Parathyroid adenoma (tissue), 2 donors: ENCODE data around the gene LYPD8.

Experiments used
- H2AFZ ChIP-seq: fragments of 300-600 bp; sonication (generic); one replicate; pipeline ENCODE4 v1.7.0; 2017; ENCODE audit warnings: antibody characterized with exemption, mild to moderate bottlenecking
- H3K27ac ChIP-seq: fragments of 300-600 bp; sonication (generic); one replicate; pipeline ENCODE4 v1.7.0; 2017
- H3K27me3 ChIP-seq: fragments of 300-600 bp; sonication (generic); one replicate; pipeline ENCODE4 v1.7.0; 2017; ENCODE audit warnings: low read length; ENCODE audit not compliant: control insufficient read depth, insufficient read depth
- H3K36me3 ChIP-seq: fragments of 300-600 bp; sonication (generic); one replicate; pipeline ENCODE4 v1.7.0; 2017; ENCODE audit warnings: low read length; ENCODE audit not compliant: control insufficient read depth, insufficient read depth
- H3K4me1 ChIP-seq: fragments of 300-600 bp; sonication (generic); one replicate; pipeline ENCODE4 v1.7.0; 2017; ENCODE audit warnings: control low read depth
- H3K4me2 ChIP-seq: fragments of 300-600 bp; sonication (generic); one replicate; pipeline ENCODE4 v1.7.0; 2017; ENCODE audit warnings: low read length
- H3K4me3 ChIP-seq: fragments of 300-600 bp; sonication (generic); one replicate; pipeline ENCODE4 v1.7.0; 2017; ENCODE audit warnings: low read depth, low read length
- H3K79me2 ChIP-seq: fragments of 300-600 bp; sonication (generic); one replicate; pipeline ENCODE4 v1.7.0; 2017; ENCODE audit warnings: control low read depth
- H3K9ac ChIP-seq: fragments of 300-600 bp; sonication (generic); one replicate; pipeline ENCODE4 v1.7.0; 2017; ENCODE audit warnings: mild to moderate bottlenecking
- H3K9me3 ChIP-seq: fragments of 300-600 bp; sonication (generic); one replicate; pipeline ENCODE4 v1.7.0; 2017; ENCODE audit warnings: low read length; ENCODE audit not compliant: control insufficient read depth
- TF ChIP-seq, protein P1 (sequence below): fragments of 300-600 bp; sonication (generic); IDR thresholded peaks from one replicate; pipeline ENCODE4 v1.7.0; 2017; ENCODE audit warnings: antibody characterized with exemption, mild to moderate bottlenecking
- donor health status: primary hyperparathyroidism.

Gene LYPD8

GRCh38 chr1:248730507-248731335, 24.8 kb downstream of the LYPD8 start:
- Histone ChIP-seq H3K4me3 (no peak overlapping the region), H3K4me2 (no peak overlapping the region), H3K79me2 (no peaks in the 10 kb centered on the region), H3K27me3 (no peaks in the 10 kb centered on the region), H3K36me3 (no peaks in the 10 kb centered on the region), H3K4me1 (no peaks in the 10 kb centered on the region), H3K9me3 (no peaks in the 10 kb centered on the region), H2AFZ (no peak overlapping the region), H3K9ac (no peak overlapping the region), H3K27ac (no peak overlapping the region)
- TF ChIP-seq, protein P1, sequence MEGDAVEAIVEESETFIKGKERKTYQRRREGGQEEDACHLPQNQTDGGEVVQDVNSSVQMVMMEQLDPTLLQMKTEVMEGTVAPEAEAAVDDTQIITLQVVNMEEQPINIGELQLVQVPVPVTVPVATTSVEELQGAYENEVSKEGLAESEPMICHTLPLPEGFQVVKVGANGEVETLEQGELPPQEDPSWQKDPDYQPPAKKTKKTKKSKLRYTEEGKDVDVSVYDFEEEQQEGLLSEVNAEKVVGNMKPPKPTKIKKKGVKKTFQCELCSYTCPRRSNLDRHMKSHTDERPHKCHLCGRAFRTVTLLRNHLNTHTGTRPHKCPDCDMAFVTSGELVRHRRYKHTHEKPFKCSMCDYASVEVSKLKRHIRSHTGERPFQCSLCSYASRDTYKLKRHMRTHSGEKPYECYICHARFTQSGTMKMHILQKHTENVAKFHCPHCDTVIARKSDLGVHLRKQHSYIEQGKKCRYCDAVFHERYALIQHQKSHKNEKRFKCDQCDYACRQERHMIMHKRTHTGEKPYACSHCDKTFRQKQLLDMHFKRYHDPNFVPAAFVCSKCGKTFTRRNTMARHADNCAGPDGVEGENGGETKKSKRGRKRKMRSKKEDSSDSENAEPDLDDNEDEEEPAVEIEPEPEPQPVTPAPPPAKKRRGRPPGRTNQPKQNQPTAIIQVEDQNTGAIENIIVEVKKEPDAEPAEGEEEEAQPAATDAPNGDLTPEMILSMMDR = no peak

DNA sequence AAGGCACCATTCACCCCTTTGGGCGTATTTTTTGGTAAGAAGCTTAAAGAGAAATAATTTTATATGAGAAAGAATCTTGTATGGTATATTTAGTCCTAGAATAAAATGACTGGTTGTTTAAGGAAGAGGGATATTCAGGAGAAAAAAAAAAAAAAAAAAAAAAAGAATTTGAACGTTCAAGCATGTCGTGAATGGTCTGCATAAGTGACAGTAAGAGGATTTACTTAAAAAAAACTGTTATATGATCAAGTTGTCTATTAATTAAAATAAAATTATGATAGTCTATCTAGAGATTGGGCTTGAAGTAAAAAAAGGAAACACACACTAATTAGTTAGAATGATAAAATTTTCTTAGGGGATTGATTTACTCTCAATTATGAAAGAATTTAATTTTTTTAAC, 41.3 kb downstream of the LYPD8 start:
- Histone ChIP-seq H3K27me3 (no peaks in the 10 kb centered on the region), H3K4me2 (no peak overlapping the region), H3K27ac (no peak overlapping the region), H3K9ac (no peak overlapping the region), H3K4me1 (no peaks in the 10 kb centered on the region), H3K9me3 (no peaks in the 10 kb centered on the region), H3K36me3 (no peaks in the 10 kb centered on the region), H3K4me3 (no peak overlapping the region), H3K79me2 (no peaks in the 10 kb centered on the region), H2AFZ (no peak overlapping the region)
- TF ChIP-seq, protein P1 = no peak

DNA sequence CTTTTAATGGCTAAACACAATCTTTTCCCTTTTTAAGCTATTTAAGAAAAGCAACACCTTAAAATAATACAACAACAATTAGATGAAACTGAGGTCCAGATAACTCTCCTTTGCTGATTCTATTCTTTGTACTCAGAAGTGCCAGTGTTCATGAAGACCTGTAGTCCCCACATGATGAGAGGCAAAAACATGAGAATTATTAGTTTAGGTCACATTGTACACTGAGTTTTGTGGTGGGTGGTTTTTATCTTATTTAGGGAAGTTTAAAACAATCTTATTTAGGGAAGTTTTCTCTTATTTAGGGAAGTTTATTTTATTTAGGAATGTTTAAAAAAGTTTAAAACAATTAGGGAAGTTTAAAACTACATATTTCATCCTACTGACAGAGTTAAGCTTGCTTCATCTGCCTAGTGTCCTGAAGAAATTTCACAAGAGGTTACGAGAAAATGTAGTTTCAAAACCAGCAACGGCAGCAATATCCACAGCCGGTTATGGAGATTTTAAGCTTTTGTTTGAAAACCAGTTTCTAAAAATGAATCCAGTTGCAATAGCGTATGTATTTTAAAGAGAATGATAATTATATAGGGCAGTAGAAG, 45.2 kb downstream of the LYPD8 start:
- no peak overlapping the region for H3K27ac ChIP-seq

DNA sequence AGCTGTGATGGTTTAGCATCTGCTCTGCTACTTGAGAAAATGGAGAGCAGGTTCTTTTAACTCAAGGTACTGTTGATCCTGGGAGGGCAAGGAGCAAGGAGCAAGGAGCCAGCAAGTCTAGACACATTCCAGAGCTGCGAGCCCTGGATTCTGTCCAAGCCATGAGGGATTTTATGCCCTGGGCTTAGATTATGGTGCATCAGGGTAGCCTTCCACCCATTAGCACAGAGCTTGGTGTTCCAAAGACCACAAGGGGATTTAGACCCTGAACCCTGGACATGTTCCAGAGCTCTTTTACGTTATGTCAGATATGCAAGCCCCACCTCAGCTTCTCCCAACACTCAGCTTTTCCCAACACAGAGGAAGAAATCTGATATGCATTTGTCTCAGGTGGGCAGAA, 51.0 kb downstream of the LYPD8 start:
- no peak overlapping the region for H3K4me3 ChIP-seq
- H3K9ac ChIP-seq = no peak overlapping the region
- H3K36me3 ChIP-seq = no peaks in the 10 kb centered on the region
- no peaks in the 10 kb centered on the region for H3K4me1 ChIP-seq
- no peaks in the 10 kb centered on the region for H3K27me3 ChIP-seq
- H3K79me2 ChIP-seq = no peaks in the 10 kb centered on the region
- H3K4me2 ChIP-seq = no peak overlapping the region
- H3K9me3 ChIP-seq = no peaks in the 10 kb centered on the region
- no peak overlapping the region for H2AFZ ChIP-seq
- TF ChIP-seq, protein P1 = no peak
- H3K27ac ChIP-seq = no peak overlapping the region

More for the DNA sequence above, 45.2 kb downstream of the LYPD8 start:
- H3K4me3 ChIP-seq = no peak overlapping the region
- no peaks in the 10 kb centered on the region for H3K79me2 ChIP-seq
- H3K36me3 ChIP-seq = no peaks in the 10 kb centered on the region
- H3K9me3 ChIP-seq = no peaks in the 10 kb centered on the region
- no peaks in the 10 kb centered on the region for H3K27me3 ChIP-seq
- TF ChIP-seq, protein P1 = no peak
- no peak overlapping the region for H3K9ac ChIP-seq
- no peak overlapping the region for H3K4me2 ChIP-seq
- H2AFZ ChIP-seq = no peak overlapping the region
- H3K4me1 ChIP-seq = no peaks in the 10 kb centered on the region
